ENCODE measurements around the gene TLL1.

Gene TLL1

GRCh38 chr4:165872461-165873297, at the start of gene TLL1:
Gene TLL1 (plus strand): TSS chr4:165873237. CDS start chr4:165873905, 668 bp downstream.
- DNase-seq, result no peak

GRCh38 chr4:165826166-165826565, 46.9 kb upstream of the TLL1 start:
- DNase-seq, result no peak

- DNase-seq, result no peak
Measured at GRCh38 chr4:165827018-165827417, 46.0 kb upstream of the TLL1 start.

GRCh38 chr4:165828928-165829327, 44.1 kb upstream of the TLL1 start:
- no peak for DNase-seq

GRCh38 chr4:165834116-165834515, 38.9 kb upstream of the TLL1 start:
- DNase-seq, result no peak

- DNase-seq, result no peak
Measured at GRCh38 chr4:165838575-165838974, 34.5 kb upstream of the TLL1 start.

GRCh38 chr4:165839615-165840333, 33.3 kb upstream of the TLL1 start:
- no peak for DNase-seq

GRCh38 chr4:165842684-165843083, 30.4 kb upstream of the TLL1 start:
- no peak for DNase-seq

- no peak for DNase-seq
Measured at GRCh38 chr4:165844161-165844560, 28.9 kb upstream of the TLL1 start.

- no peak for DNase-seq
Measured at GRCh38 chr4:165851256-165851655, 21.8 kb upstream of the TLL1 start.

- no peak for DNase-seq
Measured at GRCh38 chr4:165855191-165855590, 17.8 kb upstream of the TLL1 start.

GRCh38 chr4:165861363-165861762, 11.7 kb upstream of the TLL1 start:
- no peak for DNase-seq

GRCh38 chr4:165864271-165864670, 8.8 kb upstream of the TLL1 start:
- DNase-seq, result no peak

GRCh38 chr4:165866019-165866650, 6.9 kb upstream of the TLL1 start:
- no peak for DNase-seq

- DNase-seq, result no peak
Measured at GRCh38 chr4:165867961-165868360, 5.1 kb upstream of the TLL1 start.

- no peak for DNase-seq
Measured at GRCh38 chr4:165873298-165874071, 448 bp downstream of the TLL1 start.

GRCh38 chr4:165874072-165874790, 1.2 kb downstream of the TLL1 start:
- no peak for DNase-seq

GRCh38 chr4:165874791-165875371, 1.8 kb downstream of the TLL1 start:
- DNase-seq, result no peak

- DNase-seq, result no peak
Measured at GRCh38 chr4:165875446-165875845, 2.4 kb downstream of the TLL1 start.

- DNase-seq, result no peak
Measured at GRCh38 chr4:165877286-165877685, 4.2 kb downstream of the TLL1 start.

GRCh38 chr4:165879641-165880040, 6.6 kb downstream of the TLL1 start:
- DNase-seq, result no peak

GRCh38 chr4:165894159-165894558, 21.1 kb downstream of the TLL1 start:
- DNase-seq, result no peak

All from SHP77 (cell line).